ENCODE data around the gene ATP5F1D. TPM values are rescaled to one million over a fixed set of nuclear protein-coding genes. Genes with fewer than 3 reads are reported as not detected.

The ATP5F1D gene
- total RNA-seq, 1 experiment from 2014 or later: 157 TPM

DNA sequence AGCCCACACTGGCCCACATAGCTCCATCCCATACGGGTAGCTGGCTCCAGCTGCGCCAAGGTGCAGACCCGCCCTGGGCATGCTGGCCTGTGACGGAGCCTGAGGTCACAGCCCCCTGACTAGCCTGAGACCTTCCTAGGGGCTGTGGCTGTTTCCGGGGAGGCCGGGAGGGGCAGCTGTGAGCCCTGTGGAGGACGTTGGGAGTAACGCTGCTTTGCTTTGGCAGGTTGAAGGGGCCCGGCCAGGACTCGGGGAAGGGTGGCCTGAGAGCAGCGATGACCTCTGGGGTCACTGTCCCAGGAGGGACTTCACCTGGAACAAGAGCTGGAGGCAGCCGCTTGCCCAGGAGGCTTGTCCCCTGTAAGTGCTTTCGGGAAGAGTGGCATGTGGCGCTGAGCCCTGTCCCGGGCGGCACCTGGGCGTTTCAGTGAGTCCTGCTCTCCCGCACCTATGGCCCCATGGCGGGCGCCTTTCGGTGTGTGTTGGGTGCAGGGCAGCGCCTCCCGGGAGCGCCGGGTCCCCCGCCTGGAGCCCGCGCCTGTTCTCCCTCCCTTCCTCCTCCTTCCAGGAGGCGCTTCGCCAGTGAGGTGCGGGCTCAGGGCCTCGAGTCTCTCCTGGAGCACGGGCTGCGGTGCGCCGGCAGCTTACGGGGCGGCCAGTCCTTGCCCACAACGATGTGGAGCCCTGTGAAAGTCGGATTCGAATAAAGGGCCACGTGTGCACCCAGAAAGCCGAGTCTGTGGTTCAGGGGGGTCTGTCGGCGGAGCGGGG is 32.7 kb downstream of the ATP5F1D start:
- H3K9me3 ChIP-seq (ENCODE audit: insufficient read depth, low read depth): no peaks in the 10 kb centered on the region
- H4K20me1 ChIP-seq (ENCODE audit: insufficient read depth): peaks cover 12% of the 10 kb centered on the region
- H3K9me2 ChIP-seq (ENCODE audit: insufficient read depth): no peaks in the 10 kb centered on the region
- H3F3A ChIP-seq (ENCODE audit: insufficient read depth, low read depth): peaks cover 40% of the 10 kb centered on the region
- intact Hi-C loops (cut with micrococcal nuclease; ENCODE audit: unreplicated experiment): no loop called here
- peak overlapping the region; percentile 78 for H3K4me3 ChIP-seq
- DNase-seq: no peak
- CTCF ChIA-PET: no interaction called here
- POLR2A ChIA-PET (ENCODE audit: unreplicated experiment): no interaction called here
- BruUV-seq (replicated peaks): TSS peak; percentile 41
- peaks cover 11% of the 10 kb centered on the region; the same call in 1 of the 2 replicates for H3K36me3 ChIP-seq (ENCODE audit: low read depth)
- no peaks in the 10 kb centered on the region for H3K27me3 ChIP-seq (ENCODE audit: insufficient read depth, low read depth)
- H3K4me2 ChIP-seq: peak overlapping the region; percentile 89
- TF ChIP-seq EZH2 (IDR thresholded peaks at IDR 0.05; ENCODE audit: low read depth): no peak
- TF ChIP-seq CTCF (conservative IDR thresholded peaks at IDR 0.05): no peak
- peaks cover 64% of the 10 kb centered on the region for H3K79me2 ChIP-seq (ENCODE audit: low read depth)
- H3K4me1 ChIP-seq (replicated peaks; ENCODE audit: insufficient read depth): peaks cover 27% of the 10 kb centered on the region
- H2AFZ ChIP-seq: no peak overlapping the region
- peak overlapping the region; percentile 86 for H3K27ac ChIP-seq

- H3K9me2 ChIP-seq (ENCODE audit: insufficient read depth): no peaks in the 10 kb centered on the region
- no peaks in the 10 kb centered on the region for H3K27me3 ChIP-seq (ENCODE audit: insufficient read depth, low read depth)
- peak overlapping the region; percentile 78 for H3K4me3 ChIP-seq
- H3K4me1 ChIP-seq (replicated peaks; ENCODE audit: insufficient read depth): peaks cover 27% of the 10 kb centered on the region
- peaks cover 13% of the 10 kb centered on the region for H4K20me1 ChIP-seq (ENCODE audit: insufficient read depth)
- TF ChIP-seq CTCF (conservative IDR thresholded peaks at IDR 0.05) (no peak), EZH2 (IDR thresholded peaks at IDR 0.05; ENCODE audit: low read depth) (no peak)
- no peaks in the 10 kb centered on the region for H3K9me3 ChIP-seq (ENCODE audit: insufficient read depth, low read depth)
- no peak for DNase-seq
- H2AFZ ChIP-seq: no peak overlapping the region
- intact Hi-C loops (cut with micrococcal nuclease; ENCODE audit: unreplicated experiment): loop anchor here (5.0 kb wide), 1 partner anchor 397 kb away; no protein-coding TSS in a partner anchor
- H3K4me2 ChIP-seq: peak overlapping the region; percentile 89
- CTCF ChIA-PET: no interaction called here
- H3F3A ChIP-seq (ENCODE audit: insufficient read depth, low read depth): peaks cover 37% of the 10 kb centered on the region
- peaks cover 11% of the 10 kb centered on the region; the same call in 1 of the 2 replicates for H3K36me3 ChIP-seq (ENCODE audit: low read depth)
- H3K27ac ChIP-seq: peak overlapping the region; percentile 86
- POLR2A ChIA-PET (ENCODE audit: unreplicated experiment): interaction anchor here (0.6 to 0.7 kb wide), 2 partner anchors 22 to 76 kb away, joined by 3 read pairs; no protein-coding TSS in a partner anchor
- no TSS peak for BruUV-seq (replicated peaks)
- peaks cover 62% of the 10 kb centered on the region for H3K79me2 ChIP-seq (ENCODE audit: low read depth)
These were observed 33.3 kb downstream of the ATP5F1D start for GRCh38 chr19:1274852-1275259.

- ChIA-PET CTCF (no interaction called here), POLR2A (ENCODE audit: unreplicated experiment) (interaction anchor here (0.6 to 0.7 kb wide), 2 partner anchors 22 to 75 kb away, joined by 3 read pairs; no protein-coding TSS in a partner anchor)
- H3K36me3 ChIP-seq (ENCODE audit: low read depth): peaks cover 11% of the 10 kb centered on the region; the same call in 1 of the 2 replicates
- peaks cover 27% of the 10 kb centered on the region for H3K4me1 ChIP-seq (replicated peaks; ENCODE audit: insufficient read depth)
- peak within 1 kb of the TSS; percentile 78 for H3K4me3 ChIP-seq
- H3K4me2 ChIP-seq: peak within 1 kb of the TSS; percentile 89
- TF ChIP-seq EZH2 (IDR thresholded peaks at IDR 0.05; ENCODE audit: low read depth) (no peak), CTCF (conservative IDR thresholded peaks at IDR 0.05) (no peak)
- H3K27me3 ChIP-seq (ENCODE audit: insufficient read depth, low read depth): no peaks in the 10 kb centered on the region
- H3K9me3 ChIP-seq (ENCODE audit: insufficient read depth, low read depth): no peaks in the 10 kb centered on the region
- peaks cover 37% of the 10 kb centered on the region for H3F3A ChIP-seq (ENCODE audit: insufficient read depth, low read depth)
- peak within 1 kb of the TSS; percentile 74; the same call in 1 of the 2 replicates for H2AFZ ChIP-seq
- H3K79me2 ChIP-seq (ENCODE audit: low read depth): peaks cover 56% of the 10 kb centered on the region
- peaks cover 17% of the 10 kb centered on the region for H4K20me1 ChIP-seq (ENCODE audit: insufficient read depth)
- H3K27ac ChIP-seq: peak within 1 kb of the TSS; percentile 86
- BruUV-seq (replicated peaks): no TSS peak
- intact Hi-C loops (cut with micrococcal nuclease; ENCODE audit: unreplicated experiment): loop anchor here (5.0 kb wide), 1 partner anchor 397 kb away; no protein-coding TSS in a partner anchor
- DNase-seq: peak; percentile 84 to 87
- no peaks in the 10 kb centered on the region for H3K9me2 ChIP-seq (ENCODE audit: insufficient read depth)
These were observed 33.9 kb downstream of the ATP5F1D start, which contains the start of gene FAM174C for GRCh38 chr19:1275260-1275975. FAM174C (plus strand) TSS chr19:1275530; CDS start chr19:1275550, 20 bp downstream.
